Cardiac muscle cell (in vitro differentiated cells and primary cell): ENCODE measurements around the gene ASS1. TPM values are rescaled to one million over a fixed set of nuclear protein-coding genes. Genes with fewer than 3 reads are reported as not detected.

Source experiments
- DNase-seq, 2 donors: peaks; one replicate each; pipeline versions ENCODE4 v3.0.0 to v3.0.0-alpha.2; 2010 to 2017; ENCODE audit warnings: low read depth in 1 of 2, low spot score in 1 of 2
- H3K27ac ChIP-seq: fragments of 200-600 bp; sonication (generic); 2 replicates; pipeline ENCODE4 v1.5.1; 2016
- H3K27me3 ChIP-seq: fragments of 200-600 bp; sonication (generic); 2 replicates; pipeline ENCODE4 v1.6.0; 2016; ENCODE audit warnings: control low read depth
- H3K36me3 ChIP-seq: fragments of 200-600 bp; sonication (generic); 2 replicates; pipeline ENCODE4 v1.5.1; 2016; ENCODE audit warnings: control low read depth
- H3K4me1 ChIP-seq: fragments of 200-600 bp; sonication (generic); 2 replicates; pipeline ENCODE4 v1.8.1; 2017; ENCODE audit warnings: low read depth, mild to moderate bottlenecking, mixed run types
- H3K4me3 ChIP-seq: fragments of 200-600 bp; sonication (generic); 2 replicates; pipeline ENCODE4 v1.5.1; 2016; ENCODE audit warnings: mild to moderate bottlenecking
- H3K9me3 ChIP-seq: fragments of 200-600 bp; sonication (generic); 2 replicates; pipeline ENCODE4 v1.5.1; 2017; ENCODE audit warnings: low read depth, mild to moderate bottlenecking, control low read depth
- polyA plus RNA-seq: library from polyadenylated mRNA; unstranded; fragments of >200 nt; fragmentation: Nextera tagmentation; extraction: Ambion mirVana; gene quantifications from 2 replicates; pipeline ENCODE4 v1.2.1, GENCODE V29; 2016
- total RNA-seq: library from RNA; depleted of rRNA; stranded (reverse); fragments of >200 nt; gene quantifications from 2 replicates; pipeline ENCODE4 v1.2.3, GENCODE V29; 2016
- TF ChIP-seq, protein P1 (sequence below): IDR thresholded peaks from 2 replicates; pipeline ENCODE4 v1.5.1; 2012; ENCODE audit warnings: low read depth, mild to moderate bottlenecking, low read length

Gene ASS1
- total and polyA plus RNA-seq, 2 experiments from 2014 or later, result 59.3 to 83.8 TPM

DNA sequence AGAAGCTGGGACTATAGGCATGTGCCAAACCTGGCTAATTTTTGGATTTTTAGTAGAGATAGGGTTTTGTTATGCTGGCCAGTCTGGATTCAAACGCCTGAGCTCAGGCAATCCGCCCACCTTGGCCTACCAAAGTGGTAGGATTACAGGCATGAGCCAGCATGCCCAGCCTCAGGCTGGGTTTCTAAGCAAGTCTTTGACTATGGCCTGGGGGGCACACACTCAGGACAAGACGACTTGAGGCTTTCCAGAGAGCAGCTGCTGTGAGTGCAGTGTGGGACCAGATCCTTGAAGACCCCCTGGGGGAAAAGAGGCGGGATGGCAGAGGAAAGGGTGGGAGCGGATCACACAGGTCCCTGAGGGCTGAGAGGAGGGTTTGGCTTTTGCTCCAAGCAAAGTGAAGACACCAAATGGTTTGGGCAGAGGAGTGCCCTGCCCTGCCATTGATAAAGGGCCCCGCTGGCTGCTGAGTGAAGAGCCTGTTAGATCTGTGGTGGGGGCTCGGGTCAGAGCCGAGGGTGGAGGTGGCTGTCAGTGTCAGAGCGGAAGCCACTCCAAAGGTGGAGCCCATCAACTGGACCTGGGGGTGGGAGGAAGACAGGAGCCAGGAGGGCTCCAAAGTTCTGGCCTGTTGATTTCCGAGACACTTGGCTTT is 87.8 kb downstream of the ASS1 start:
- no peaks in the 10 kb centered on the region for H3K9me3 ChIP-seq
- H3K27me3 ChIP-seq, result no peaks in the 10 kb centered on the region
- no peak overlapping the region for H3K27ac ChIP-seq
- TF ChIP-seq, protein P1, sequence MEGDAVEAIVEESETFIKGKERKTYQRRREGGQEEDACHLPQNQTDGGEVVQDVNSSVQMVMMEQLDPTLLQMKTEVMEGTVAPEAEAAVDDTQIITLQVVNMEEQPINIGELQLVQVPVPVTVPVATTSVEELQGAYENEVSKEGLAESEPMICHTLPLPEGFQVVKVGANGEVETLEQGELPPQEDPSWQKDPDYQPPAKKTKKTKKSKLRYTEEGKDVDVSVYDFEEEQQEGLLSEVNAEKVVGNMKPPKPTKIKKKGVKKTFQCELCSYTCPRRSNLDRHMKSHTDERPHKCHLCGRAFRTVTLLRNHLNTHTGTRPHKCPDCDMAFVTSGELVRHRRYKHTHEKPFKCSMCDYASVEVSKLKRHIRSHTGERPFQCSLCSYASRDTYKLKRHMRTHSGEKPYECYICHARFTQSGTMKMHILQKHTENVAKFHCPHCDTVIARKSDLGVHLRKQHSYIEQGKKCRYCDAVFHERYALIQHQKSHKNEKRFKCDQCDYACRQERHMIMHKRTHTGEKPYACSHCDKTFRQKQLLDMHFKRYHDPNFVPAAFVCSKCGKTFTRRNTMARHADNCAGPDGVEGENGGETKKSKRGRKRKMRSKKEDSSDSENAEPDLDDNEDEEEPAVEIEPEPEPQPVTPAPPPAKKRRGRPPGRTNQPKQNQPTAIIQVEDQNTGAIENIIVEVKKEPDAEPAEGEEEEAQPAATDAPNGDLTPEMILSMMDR, result no peak
- no peak overlapping the region for H3K4me3 ChIP-seq
- DNase-seq, result no peak
- no peaks in the 10 kb centered on the region for H3K36me3 ChIP-seq
- H3K4me1 ChIP-seq, result peaks cover 21% of the 10 kb centered on the region

DNA sequence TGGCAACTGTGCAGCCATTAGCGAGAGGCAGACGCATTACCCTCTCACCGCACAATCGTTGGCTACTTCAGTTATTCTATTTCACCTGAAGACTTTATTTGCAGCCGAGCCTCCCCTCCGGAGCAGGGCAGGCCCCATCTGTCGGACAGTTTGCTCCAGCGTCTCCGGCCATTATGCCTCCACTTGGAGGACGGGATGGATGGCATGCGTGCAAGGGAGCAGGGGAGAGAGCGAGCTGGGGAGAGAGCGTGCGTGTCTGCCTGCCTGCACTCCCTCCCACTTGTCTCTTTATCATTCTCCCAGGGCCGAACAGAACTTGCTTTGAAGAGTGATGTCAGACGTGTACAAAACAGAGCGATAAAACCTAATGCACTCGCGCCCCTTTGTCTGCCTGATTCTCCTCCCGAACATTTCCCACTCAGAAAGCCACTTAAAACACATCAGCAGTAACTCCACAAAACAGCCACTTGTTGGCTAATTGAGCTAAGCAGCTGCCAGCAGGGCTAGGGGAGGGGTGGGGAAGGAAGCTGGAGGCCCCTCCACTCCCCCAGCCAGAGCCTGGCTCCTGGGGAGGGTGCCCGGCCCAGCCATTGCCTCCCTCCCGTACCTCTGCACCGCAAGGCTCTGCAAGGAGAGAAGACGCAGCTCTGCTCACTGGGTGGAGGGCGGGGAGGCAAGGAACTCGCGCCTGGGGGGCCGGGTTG is 91.2 kb downstream of the ASS1 start:
- Histone ChIP-seq H3K27ac (peak overlapping the region; percentile 78), H3K27me3 (peaks cover 7% of the 10 kb centered on the region), H3K36me3 (no peaks in the 10 kb centered on the region), H3K4me1 (peaks cover 21% of the 10 kb centered on the region), H3K9me3 (no peaks in the 10 kb centered on the region), H3K4me3 (no peak overlapping the region)
- peak; percentile 62 to 95 for DNase-seq
- TF ChIP-seq, protein P1, result no peak

DNA sequence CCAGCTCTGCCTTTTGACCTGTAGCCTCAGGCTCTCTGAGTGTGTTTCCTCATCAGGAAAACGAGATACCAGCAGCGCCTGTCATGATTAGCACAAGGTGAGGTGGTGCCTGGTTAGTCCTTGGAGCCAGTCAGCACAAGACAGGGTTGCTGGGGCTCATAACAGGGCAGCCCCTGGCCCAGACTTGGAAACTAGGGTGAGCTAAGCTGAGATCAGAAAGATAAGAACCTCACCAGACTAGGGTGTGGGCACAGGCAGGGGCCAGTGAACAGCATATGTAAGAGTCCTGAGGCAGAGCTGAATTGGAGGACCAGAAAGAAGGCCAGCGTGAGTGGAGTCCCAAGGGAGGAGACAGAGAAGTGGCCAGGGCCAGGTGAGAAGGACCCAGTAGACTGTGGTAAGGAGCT is 91.9 kb downstream of the ASS1 start:
- H3K27me3 ChIP-seq, result peaks cover 7% of the 10 kb centered on the region
- no peak overlapping the region for H3K4me3 ChIP-seq
- H3K27ac ChIP-seq, result peak overlapping the region; percentile 78
- peaks cover 21% of the 10 kb centered on the region for H3K4me1 ChIP-seq
- TF ChIP-seq, protein P1, result no peak
- no peak for DNase-seq
- H3K9me3 ChIP-seq, result no peaks in the 10 kb centered on the region
- H3K36me3 ChIP-seq, result no peaks in the 10 kb centered on the region

DNA sequence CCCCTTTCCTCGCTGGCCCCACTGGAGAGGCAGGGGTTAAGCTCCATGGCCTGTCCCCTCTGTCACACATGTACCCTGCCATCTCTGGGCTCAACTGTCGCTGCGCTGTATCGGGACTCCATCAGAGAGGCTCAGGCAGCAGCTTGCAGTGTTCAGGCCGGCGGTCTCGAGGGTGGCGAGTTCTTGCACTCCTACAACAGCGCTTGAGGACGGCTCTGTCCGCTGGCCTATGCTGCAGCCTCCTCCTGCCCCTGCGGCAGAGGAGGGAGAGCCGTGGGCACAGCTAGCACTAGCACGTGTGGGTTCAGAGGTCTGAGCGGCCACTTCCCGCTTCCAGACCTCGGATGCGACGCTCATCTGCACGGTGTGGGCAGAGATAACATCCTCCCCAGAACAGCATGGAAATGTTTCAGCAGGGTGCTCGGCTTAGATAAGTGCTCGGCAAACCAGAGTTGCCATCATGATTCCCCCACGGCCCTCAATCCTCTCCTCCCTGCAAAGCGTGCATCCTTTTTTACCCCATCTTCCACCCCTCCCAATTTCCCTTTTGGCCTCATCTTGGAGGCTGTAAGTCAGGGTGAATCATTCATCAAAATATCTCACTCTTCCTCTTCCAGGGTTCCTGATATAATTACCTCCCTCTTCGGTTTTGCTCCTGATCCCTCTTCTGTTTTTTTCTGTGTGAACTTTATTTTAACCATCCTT is 92.7 kb downstream of the ASS1 start:
- no peaks in the 10 kb centered on the region for H3K36me3 ChIP-seq
- DNase-seq, result peak; percentile 30 to 41
- TF ChIP-seq, protein P1, result no peak
- H3K27me3 ChIP-seq, result peaks cover 7% of the 10 kb centered on the region
- H3K4me1 ChIP-seq, result peaks cover 20% of the 10 kb centered on the region
- H3K27ac ChIP-seq, result no peak overlapping the region
- H3K9me3 ChIP-seq, result no peaks in the 10 kb centered on the region
- H3K4me3 ChIP-seq, result no peak overlapping the region

DNA sequence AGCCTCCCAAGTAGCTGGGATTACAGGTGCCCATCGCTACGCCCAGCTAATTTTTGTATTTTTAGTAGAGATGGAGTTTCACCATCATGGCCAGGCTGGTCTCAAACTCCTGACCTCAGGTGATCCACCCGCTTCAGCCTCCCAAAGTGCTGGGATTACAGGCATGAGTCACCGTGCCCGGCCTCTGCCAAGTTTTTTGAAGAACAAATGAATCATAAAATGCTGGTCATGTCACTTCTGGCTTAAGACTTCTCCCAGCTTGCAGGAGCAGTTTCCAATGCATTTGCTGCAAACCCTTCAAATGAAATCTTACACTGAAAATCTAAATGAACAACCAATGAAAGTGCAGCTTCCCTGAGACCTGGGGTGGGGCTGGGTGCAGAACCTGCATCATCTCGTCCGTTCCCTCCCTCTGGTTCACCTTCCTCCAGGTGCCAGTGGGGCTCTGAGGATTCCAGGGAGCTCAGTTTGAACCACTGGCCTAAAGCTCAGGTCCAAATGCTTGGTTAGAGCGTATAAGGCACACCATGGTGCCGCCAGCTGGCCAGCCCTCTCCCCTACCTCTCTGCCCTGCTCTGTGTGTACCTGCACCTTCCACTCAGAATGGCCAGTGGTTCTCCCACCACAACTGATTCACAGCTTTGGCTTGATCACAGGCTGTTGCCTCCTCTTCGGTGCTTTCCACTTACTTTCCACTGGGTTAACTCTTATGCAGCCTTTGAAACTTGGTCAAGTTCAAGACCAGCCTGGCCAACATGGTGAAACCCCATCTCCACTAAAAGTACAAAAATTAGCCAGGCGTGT is 94.9 kb downstream of the ASS1 start:
- peaks cover 7% of the 10 kb centered on the region for H3K27me3 ChIP-seq
- DNase-seq, result peak in 1 of 2 donors; percentile 84

More for the DNA sequence above, 94.9 kb downstream of the ASS1 start:
- H3K36me3 ChIP-seq, result no peaks in the 10 kb centered on the region
- H3K9me3 ChIP-seq, result no peaks in the 10 kb centered on the region
- no peak overlapping the region for H3K27ac ChIP-seq
- TF ChIP-seq, protein P1, result no peak
- peaks cover 11% of the 10 kb centered on the region for H3K4me1 ChIP-seq
- no peak overlapping the region for H3K4me3 ChIP-seq
